Activated naive CD4-positive, alpha-beta T cell treated with anti-CD3 and anti-CD28 coated beads for 36 hours (primary cell): ENCODE measurements around the gene VAMP3. TPM values are rescaled to one million over a fixed set of nuclear protein-coding genes. Genes with fewer than 3 reads are reported as not detected.

Experiments
- CTCF ChIA-PET: fragments of 350-600 bp; sonication (Branson Sonifier 250); formaldehyde crosslinking; loops from one replicate; lab custom pipeline; 2021; ENCODE audit warnings: antibody characterized with exemption; lab: Charles Lee
- DNase-seq: peaks from one replicate; pipeline ENCODE4 v3.0.0-alpha.2; 2020
- H3K27ac Mint-ChIP-seq: one replicate; pipeline ENCODE4 v1.8.0; 2021; ENCODE audit warnings: mild to moderate bottlenecking, mixed read lengths
- H3K27me3 Mint-ChIP-seq: one replicate; pipeline ENCODE4 v1.8.0; 2021; ENCODE audit warnings: low read depth, mixed read lengths
- H3K36me3 Mint-ChIP-seq: one replicate; pipeline ENCODE4 v1.8.0; 2021; ENCODE audit warnings: low read depth, mixed read lengths
- H3K4me1 Mint-ChIP-seq: one replicate; pipeline ENCODE4 v1.8.0; 2021; ENCODE audit warnings: low read depth, mixed read lengths
- H3K4me3 Mint-ChIP-seq: one replicate; pipeline ENCODE4 v1.8.0; 2021; ENCODE audit warnings: mild to moderate bottlenecking, moderate library complexity, mixed read lengths
- H3K9me3 Mint-ChIP-seq: one replicate; pipeline ENCODE4 v1.8.0; 2021; ENCODE audit warnings: mixed read lengths
- intact Hi-C: fragments of 100-400 bp; cut with micrococcal nuclease; formaldehyde crosslinking; loops from one replicate; pipeline ENCODE4 v1.15.1; 2023
- total RNA-seq, 2 experiments: library from RNA; stranded (reverse); gene quantifications; one replicate each; pipeline ENCODE4 v1.2.3, GENCODE V29; 2021

The VAMP3 gene
- total RNA-seq, 2 experiments from 2014 or later, result 16.7 to 19.4 TPM

- intact Hi-C loops, result no loop called here
- Mint-ChIP-seq H3K4me1 (no peaks in the 10 kb centered on the region), H3K36me3 (no peaks in the 10 kb centered on the region), H3K27me3 (no peaks in the 10 kb centered on the region), H3K4me3 (no peak overlapping the region), H3K9me3 (no peaks in the 10 kb centered on the region), H3K27ac (no peak overlapping the region)
- CTCF ChIA-PET, result interaction anchor here (12.3 kb wide), 1 partner anchor 79 kb away, joined by 368 read pairs; no protein-coding TSS in a partner anchor
- DNase-seq, result no peak
Measured at GRCh38 chr1:7745783-7746182, 25.3 kb upstream of the VAMP3 start.

GRCh38 chr1:7747605-7748004 lies 23.5 kb upstream of the VAMP3 start:
- Mint-ChIP-seq H3K36me3 (no peaks in the 10 kb centered on the region), H3K27ac (no peak overlapping the region), H3K27me3 (no peaks in the 10 kb centered on the region), H3K4me3 (no peak overlapping the region), H3K4me1 (peaks cover 2% of the 10 kb centered on the region), H3K9me3 (no peaks in the 10 kb centered on the region)
- CTCF ChIA-PET, result interaction anchor here (12.3 kb wide), 1 partner anchor 80 kb away, joined by 368 read pairs; no protein-coding TSS in a partner anchor
- DNase-seq, result no peak
- intact Hi-C loops, result no loop called here

- H3K36me3 Mint-ChIP-seq, result no peaks in the 10 kb centered on the region
- peaks cover 3% of the 10 kb centered on the region for H3K27me3 Mint-ChIP-seq
- no peaks in the 10 kb centered on the region for H3K9me3 Mint-ChIP-seq
- CTCF ChIA-PET, result interaction anchor here (12.3 kb wide), 1 partner anchor 82 kb away, joined by 368 read pairs; no protein-coding TSS in a partner anchor
- no peak overlapping the region for H3K27ac Mint-ChIP-seq
- intact Hi-C loops, result no loop called here
- H3K4me1 Mint-ChIP-seq, result peaks cover 5% of the 10 kb centered on the region
- DNase-seq, result no peak
- no peak overlapping the region for H3K4me3 Mint-ChIP-seq
Measured at GRCh38 chr1:7749126-7749525, 22.0 kb upstream of the VAMP3 start.

- CTCF ChIA-PET, result interaction anchor here (1.2 to 12.3 kb wide), 7 partner anchors 10 to 233 kb away, joined by 3 to 368 read pairs (median 10); no protein-coding TSS in a partner anchor
- Mint-ChIP-seq H3K27ac (no peak overlapping the region), H3K9me3 (no peaks in the 10 kb centered on the region), H3K27me3 (peaks cover 8% of the 10 kb centered on the region), H3K4me1 (peaks cover 8% of the 10 kb centered on the region), H3K36me3 (no peaks in the 10 kb centered on the region), H3K4me3 (no peak overlapping the region)
- no peak for DNase-seq
- intact Hi-C loops, result loop anchor here (10.0 kb wide), 1 partner anchor 206 kb away; no protein-coding TSS in a partner anchor
Measured at GRCh38 chr1:7751174-7751573, 19.9 kb upstream of the VAMP3 start.

GRCh38 chr1:7752512-7753417 lies 18.3 kb upstream of the VAMP3 start:
- intact Hi-C loops, result loop anchor here (1.0 to 10.0 kb wide), 3 partner anchors 85 to 208 kb away; no protein-coding TSS in a partner anchor
- Mint-ChIP-seq H3K27ac (no peak overlapping the region), H3K4me3 (no peak overlapping the region), H3K36me3 (no peaks in the 10 kb centered on the region), H3K27me3 (peaks cover 8% of the 10 kb centered on the region), H3K9me3 (no peaks in the 10 kb centered on the region), H3K4me1 (peaks cover 8% of the 10 kb centered on the region)
- DNase-seq, result peak; percentile 69
- CTCF ChIA-PET, result interaction anchor here (0.5 to 12.3 kb wide), 36 partner anchors 9 to 1443 kb away, joined by 3 to 368 read pairs (median 4); no protein-coding TSS in a partner anchor

- Mint-ChIP-seq H3K27ac (no peak overlapping the region), H3K4me1 (peaks cover 8% of the 10 kb centered on the region), H3K27me3 (peaks cover 8% of the 10 kb centered on the region), H3K4me3 (no peak overlapping the region), H3K36me3 (no peaks in the 10 kb centered on the region), H3K9me3 (no peaks in the 10 kb centered on the region)
- intact Hi-C loops, result loop anchor here (1.0 to 10.0 kb wide), 3 partner anchors 86 to 209 kb away; no protein-coding TSS in a partner anchor
- no peak for DNase-seq
- CTCF ChIA-PET, result interaction anchor here (0.6 to 12.3 kb wide), 18 partner anchors 8 to 150 kb away, joined by 3 to 368 read pairs (median 8); no protein-coding TSS in a partner anchor
Measured at GRCh38 chr1:7753641-7754040, 17.5 kb upstream of the VAMP3 start.

GRCh38 chr1:7754234-7754633 lies 16.9 kb upstream of the VAMP3 start:
- Mint-ChIP-seq H3K9me3 (no peaks in the 10 kb centered on the region), H3K36me3 (no peaks in the 10 kb centered on the region), H3K27ac (no peak overlapping the region), H3K4me3 (no peak overlapping the region), H3K27me3 (peaks cover 8% of the 10 kb centered on the region), H3K4me1 (peaks cover 8% of the 10 kb centered on the region)
- no peak for DNase-seq
- CTCF ChIA-PET, result interaction anchor here (0.6 to 12.3 kb wide), 7 partner anchors 11 to 87 kb away, joined by 3 to 368 read pairs (median 20); no protein-coding TSS in a partner anchor
- intact Hi-C loops, result loop anchor here (10.0 kb wide), 1 partner anchor 209 kb away; no protein-coding TSS in a partner anchor

- H3K9me3 Mint-ChIP-seq, result no peaks in the 10 kb centered on the region
- no peak overlapping the region for H3K4me3 Mint-ChIP-seq
- H3K27me3 Mint-ChIP-seq, result peaks cover 8% of the 10 kb centered on the region
- peaks cover 8% of the 10 kb centered on the region for H3K4me1 Mint-ChIP-seq
- DNase-seq, result no peak
- H3K36me3 Mint-ChIP-seq, result no peaks in the 10 kb centered on the region
- intact Hi-C loops, result loop anchor here (10.0 kb wide), 1 partner anchor 211 kb away; no protein-coding TSS in a partner anchor
- CTCF ChIA-PET, result interaction anchor here (0.6 to 12.3 kb wide), 6 partner anchors 19 to 617 kb away, joined by 3 to 368 read pairs (median 4); no protein-coding TSS in a partner anchor
- no peak overlapping the region for H3K27ac Mint-ChIP-seq
Measured at GRCh38 chr1:7755448-7755847, 15.6 kb upstream of the VAMP3 start.

GRCh38 chr1:7760245-7760644 lies 10.9 kb upstream of the VAMP3 start:
- Mint-ChIP-seq H3K36me3 (no peaks in the 10 kb centered on the region), H3K4me1 (no peaks in the 10 kb centered on the region), H3K4me3 (no peak overlapping the region), H3K27ac (no peak overlapping the region), H3K27me3 (peaks cover 3% of the 10 kb centered on the region), H3K9me3 (no peaks in the 10 kb centered on the region)
- intact Hi-C loops, result no loop called here
- no peak for DNase-seq
- CTCF ChIA-PET, result interaction anchor here (1.4 to 3.5 kb wide), 2 partner anchors 81 to 91 kb away, joined by 6 to 22 read pairs; no protein-coding TSS in a partner anchor

- no peaks in the 10 kb centered on the region for H3K9me3 Mint-ChIP-seq
- intact Hi-C loops, result no loop called here
Measured at GRCh38 chr1:7761103-7761502, 10.0 kb upstream of the VAMP3 start.

GRCh38 chr1:7767176-7767575 lies 3.9 kb upstream of the VAMP3 start:
- intact Hi-C loops, result no loop called here

More at GRCh38 chr1:7761103-7761502, 10.0 kb upstream of the VAMP3 start:
- no peak overlapping the region for H3K4me3 Mint-ChIP-seq
- H3K36me3 Mint-ChIP-seq, result no peaks in the 10 kb centered on the region
- no peaks in the 10 kb centered on the region for H3K4me1 Mint-ChIP-seq
- no peak overlapping the region for H3K27ac Mint-ChIP-seq
- DNase-seq, result no peak
- CTCF ChIA-PET, result interaction anchor here (1.4 to 3.5 kb wide), 3 partner anchors 8 to 92 kb away, joined by 6 to 22 read pairs (median 9); no protein-coding TSS in a partner anchor
- H3K27me3 Mint-ChIP-seq, result peaks cover 4% of the 10 kb centered on the region

GRCh38 chr1:7768583-7768982 lies 2.5 kb upstream of the VAMP3 start:
- CTCF ChIA-PET, result interaction anchor here (1.0 to 1.6 kb wide), 2 partner anchors 16 to 101 kb away, joined by 3 to 8 read pairs; no protein-coding TSS in a partner anchor
- peaks cover 5% of the 10 kb centered on the region for H3K36me3 Mint-ChIP-seq
- no peak overlapping the region for H3K27ac Mint-ChIP-seq
- H3K9me3 Mint-ChIP-seq, result no peaks in the 10 kb centered on the region
- no peak overlapping the region for H3K4me3 Mint-ChIP-seq
- no peak for DNase-seq
- H3K4me1 Mint-ChIP-seq, result peaks cover 20% of the 10 kb centered on the region
- H3K27me3 Mint-ChIP-seq, result peaks cover 10% of the 10 kb centered on the region
- intact Hi-C loops, result no loop called here

More at GRCh38 chr1:7767176-7767575, 3.9 kb upstream of the VAMP3 start:
- Mint-ChIP-seq H3K9me3 (no peaks in the 10 kb centered on the region), H3K27me3 (peaks cover 10% of the 10 kb centered on the region), H3K4me1 (peaks cover 7% of the 10 kb centered on the region), H3K36me3 (peaks cover under 1% of the 10 kb centered on the region), H3K27ac (no peak overlapping the region), H3K4me3 (no peak overlapping the region)
- CTCF ChIA-PET, result no interaction called here
- no peak for DNase-seq
